PFSK-1 (cell line): ENCODE results near the gene RDX.

ENCODE experiments used
- FOXP2 ChIP-seq: optimal IDR thresholded peaks from 2 replicates; pipeline ENCODE3; 2011; ENCODE audit warnings: borderline replicate concordance, control low read depth, inconsistent platforms; ENCODE audit not compliant: insufficient read depth; ENCODE audit errors: extremely low read length, extremely low read depth
- POLR2AphosphoS5 ChIP-seq: IDR thresholded peaks from 2 replicates; pipeline ENCODE4 v1.6.1; 2012; ENCODE audit warnings: low read depth, mild to moderate bottlenecking, control low read depth, low read length, moderate library complexity
- SIN3A ChIP-seq: IDR thresholded peaks from 2 replicates; pipeline ENCODE4 v1.6.1; 2012; ENCODE audit warnings: mild to moderate bottlenecking, low read length, moderate library complexity, borderline replicate concordance; ENCODE audit not compliant: insufficient read depth
- TAF1 ChIP-seq: IDR thresholded peaks from 2 replicates; pipeline ENCODE4 v1.6.1; 2012; ENCODE audit warnings: low read length, control low read depth, borderline replicate concordance; ENCODE audit not compliant: insufficient read depth
- TF ChIP-seq, protein P1 (sequence below), 2 experiments: IDR thresholded peaks; 2 replicates each; pipeline versions ENCODE4 v1.6.1 to v1.8.0; 2011 to 2012; ENCODE audit warnings: low read depth in 2 of 2, low read length in 2 of 2, control low read depth in 1 of 2, inconsistent platforms in 1 of 2, mild to moderate bottlenecking in 1 of 2, moderate library complexity in 1 of 2; ENCODE audit not compliant: insufficient read depth in 1 of 2

DNA sequence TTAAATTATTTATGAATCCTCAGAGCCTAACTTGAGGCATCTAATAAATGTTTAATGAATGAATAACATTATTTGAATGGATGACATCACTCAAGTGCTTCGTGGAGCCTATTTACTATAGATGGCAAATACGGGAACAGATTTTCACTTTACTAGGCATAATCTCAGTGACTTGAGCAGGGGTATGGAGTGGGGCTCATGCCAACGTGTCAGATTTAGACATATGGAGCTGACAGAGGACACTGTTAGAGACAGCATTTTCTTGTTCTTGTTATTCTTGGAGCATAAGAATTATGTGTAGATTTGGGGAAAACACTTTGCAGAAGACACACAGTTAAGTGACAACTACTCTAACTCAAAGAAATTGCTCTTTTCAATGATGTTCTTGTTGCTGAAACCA lies 78.5 kb downstream of the RDX start:
- TF ChIP-seq, protein P1, sequence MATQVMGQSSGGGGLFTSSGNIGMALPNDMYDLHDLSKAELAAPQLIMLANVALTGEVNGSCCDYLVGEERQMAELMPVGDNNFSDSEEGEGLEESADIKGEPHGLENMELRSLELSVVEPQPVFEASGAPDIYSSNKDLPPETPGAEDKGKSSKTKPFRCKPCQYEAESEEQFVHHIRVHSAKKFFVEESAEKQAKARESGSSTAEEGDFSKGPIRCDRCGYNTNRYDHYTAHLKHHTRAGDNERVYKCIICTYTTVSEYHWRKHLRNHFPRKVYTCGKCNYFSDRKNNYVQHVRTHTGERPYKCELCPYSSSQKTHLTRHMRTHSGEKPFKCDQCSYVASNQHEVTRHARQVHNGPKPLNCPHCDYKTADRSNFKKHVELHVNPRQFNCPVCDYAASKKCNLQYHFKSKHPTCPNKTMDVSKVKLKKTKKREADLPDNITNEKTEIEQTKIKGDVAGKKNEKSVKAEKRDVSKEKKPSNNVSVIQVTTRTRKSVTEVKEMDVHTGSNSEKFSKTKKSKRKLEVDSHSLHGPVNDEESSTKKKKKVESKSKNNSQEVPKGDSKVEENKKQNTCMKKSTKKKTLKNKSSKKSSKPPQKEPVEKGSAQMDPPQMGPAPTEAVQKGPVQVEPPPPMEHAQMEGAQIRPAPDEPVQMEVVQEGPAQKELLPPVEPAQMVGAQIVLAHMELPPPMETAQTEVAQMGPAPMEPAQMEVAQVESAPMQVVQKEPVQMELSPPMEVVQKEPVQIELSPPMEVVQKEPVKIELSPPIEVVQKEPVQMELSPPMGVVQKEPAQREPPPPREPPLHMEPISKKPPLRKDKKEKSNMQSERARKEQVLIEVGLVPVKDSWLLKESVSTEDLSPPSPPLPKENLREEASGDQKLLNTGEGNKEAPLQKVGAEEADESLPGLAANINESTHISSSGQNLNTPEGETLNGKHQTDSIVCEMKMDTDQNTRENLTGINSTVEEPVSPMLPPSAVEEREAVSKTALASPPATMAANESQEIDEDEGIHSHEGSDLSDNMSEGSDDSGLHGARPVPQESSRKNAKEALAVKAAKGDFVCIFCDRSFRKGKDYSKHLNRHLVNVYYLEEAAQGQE (IDR thresholded peaks at IDR 0.05; ENCODE audit: insufficient read depth in 1 of 2, low read depth in 2 of 2, low read length in 2 of 2): no peak
- no peak for TF ChIP-seq FOXP2
- TF ChIP-seq TAF1: no peak
- TF ChIP-seq POLR2AphosphoS5: no peak
- no peak for TF ChIP-seq SIN3A
